Activated T-cell treated with anti-CD3 and anti-CD28 coated beads for 24 hours (primary cell): ENCODE measurements around the gene KNCN.
A peak's percentile ranks its signal among the peaks of the same experiment; 100 is the strongest.

Experiments used
- DNase-seq: peaks from one replicate; pipeline ENCODE4 v3.0.0-alpha.2; 2020; ENCODE audit warnings: low read depth

KNCN gene

GRCh38 chr1:46543761-46544560 is 7.5 kb downstream of the KNCN start:
- no peak for DNase-seq

GRCh38 chr1:46543382-46543760 is 8.1 kb downstream of the KNCN start:
- DNase-seq: no peak

- DNase-seq: no peak
These were observed 11.5 kb downstream of the KNCN start for GRCh38 chr1:46539972-46540371.

GRCh38 chr1:46538147-46538546 is 13.3 kb downstream of the KNCN start:
- DNase-seq: no peak

GRCh38 chr1:46537651-46538050 is 13.8 kb downstream of the KNCN start:
- no peak for DNase-seq

GRCh38 chr1:46536527-46536926 is 14.9 kb downstream of the KNCN start:
- DNase-seq: no peak

GRCh38 chr1:46535063-46535462 is 16.4 kb downstream of the KNCN start:
- no peak for DNase-seq

- DNase-seq: peak; percentile 33
These were observed 18.1 kb downstream of the KNCN start for GRCh38 chr1:46533179-46533864.

GRCh38 chr1:46532498-46533178 is 18.8 kb downstream of the KNCN start:
- DNase-seq: peak; percentile 60

- DNase-seq: no peak
These were observed 19.4 kb downstream of the KNCN start for GRCh38 chr1:46532095-46532494.

- no peak for DNase-seq
These were observed 20.5 kb downstream of the KNCN start for GRCh38 chr1:46530791-46531409.

- no peak for DNase-seq
These were observed 21.1 kb downstream of the KNCN start for GRCh38 chr1:46530311-46530710.

- DNase-seq: no peak
These were observed 22.3 kb downstream of the KNCN start for GRCh38 chr1:46529031-46529630.

GRCh38 chr1:46528297-46528955 is 23.0 kb downstream of the KNCN start:
- DNase-seq: no peak

- DNase-seq: peak; percentile 59
These were observed 23.8 kb downstream of the KNCN start for GRCh38 chr1:46527474-46528296.

- DNase-seq: no peak
These were observed 24.7 kb downstream of the KNCN start for GRCh38 chr1:46526691-46527291.

- no peak for DNase-seq
These were observed 25.3 kb downstream of the KNCN start for GRCh38 chr1:46526013-46526690.

- no peak for DNase-seq
These were observed 26.0 kb downstream of the KNCN start for GRCh38 chr1:46525253-46525983.

GRCh38 chr1:46524843-46525242 is 26.6 kb downstream of the KNCN start:
- DNase-seq: no peak
